Measurements from ENCODE around the gene MLEC. TPM values are rescaled to one million over a fixed set of nuclear protein-coding genes. Genes with fewer than 3 reads are reported as not detected.

MLEC gene
- total and polyA plus RNA-seq, 2 of the 13 experiments (the other 11 are each of a cell fraction or from before 2014, with no cell fraction given), result 49.8 to 156 TPM

- TF ChIP-seq BORCS8-MEF2B (CRISPR knock-in tag; IDR thresholded peaks at IDR 0.05) (0 out of 2 replicates have a peak, but pooled peaks have one; percentile 50), JARID2 (CRISPR knock-in tag; IDR thresholded peaks at IDR 0.05; ENCODE audit: insufficient replicate concordance) (no peak), ESRRA (CRISPR knock-in tag; IDR thresholded peaks at IDR 0.05; ENCODE audit: low read depth) (0 out of 2 replicates have a peak, but pooled peaks have one; percentile 21), ZMAT5 (CRISPR knock-in tag; IDR thresholded peaks at IDR 0.05; ENCODE audit: borderline replicate concordance, low read depth) (no peak), AKAP8 (CRISPR knock-in tag; IDR thresholded peaks at IDR 0.05) (no peak), TBX3 (IDR thresholded peaks at IDR 0.05; ENCODE audit: borderline replicate concordance) (no peak), ETV5 (CRISPR knock-in tag; IDR thresholded peaks at IDR 0.05; ENCODE audit: borderline replicate concordance) (0 out of 2 replicates have a peak, but pooled peaks have one; percentile 10), SRSF1 (optimal IDR thresholded peaks at IDR 0.05; ENCODE audit: low read depth, low read length) (no peak), TBL1XR1 (IDR thresholded peaks at IDR 0.05; ENCODE audit: borderline replicate concordance, low read length, partially characterized antibody) (no peak), ELK4 (CRISPR knock-in tag; IDR thresholded peaks at IDR 0.05; ENCODE audit: borderline replicate concordance) (no peak), MTF1 (CRISPR knock-in tag; IDR thresholded peaks at IDR 0.05) (no peak)
Observed at GRCh38 chr12:120640861-120641833, 45.8 kb upstream of the MLEC start (continued).
